OCI-LY7 (cell line): Measurements from ENCODE around the gene CETP. TPM values are rescaled to one million over a fixed set of nuclear protein-coding genes. Genes with fewer than 3 reads are reported as not detected.

Experiments used
- BruUV-seq: library from RNA; stranded (reverse); fragments of 400-500 nt; replicated peaks from 2 replicates; lab custom pipeline; 2021; lab: Mats Ljungman, UMichigan
- CTCF ChIA-PET: fragments of 300-600 bp; sonication (Branson Sonifier 250); formaldehyde crosslinking; loops from one replicate; lab custom pipeline; 2022; ENCODE audit warnings: antibody characterized with exemption; ENCODE audit not compliant: unreplicated experiment; lab: Charles Lee
- POLR2A ChIA-PET: fragments of 300-600 bp; sonication (Branson Sonifier 250); formaldehyde crosslinking; loops from one replicate; lab custom pipeline; 2022; ENCODE audit warnings: antibody characterized with exemption; lab: Charles Lee
- DNase-seq: peaks from one replicate; pipeline ENCODE4 v3.0.0-alpha.2; 2015; ENCODE audit warnings: low spot score
- H2AFZ ChIP-seq: fragments of 200-600 bp; sonication (generic), shearing (Covaris generic); 2 replicates; pipeline ENCODE4 v1.6.1; 2014; ENCODE audit warnings: mild to moderate bottlenecking, antibody characterized with exemption, low read length, moderate library complexity
- H3K27ac ChIP-seq: fragments of 200-600 bp; sonication (generic); 2 replicates; pipeline ENCODE4 v1.5.1; 2014; ENCODE audit warnings: mixed run types, low read depth, mild to moderate bottlenecking, moderate library complexity, low read length, inconsistent platforms; ENCODE audit not compliant: poor library complexity, severe bottlenecking
- H3K36me3 ChIP-seq: fragments of 200-600 bp; sonication (generic); 2 replicates; pipeline ENCODE4 v1.6.1; 2014; ENCODE audit warnings: mild to moderate bottlenecking, antibody characterized with exemption, low read length, moderate library complexity, mixed read lengths; ENCODE audit not compliant: insufficient read depth
- H3K4me1 ChIP-seq: fragments of 200-600 bp; sonication (generic); 2 replicates; pipeline ENCODE4 v1.5.1; 2014; ENCODE audit warnings: mild to moderate bottlenecking, low read length; ENCODE audit not compliant: insufficient read depth, poor library complexity, severe bottlenecking
- H3K4me2 ChIP-seq: fragments of 200-600 bp; sonication (generic); 2 replicates; pipeline ENCODE4 v1.6.1; 2014; ENCODE audit warnings: mild to moderate bottlenecking, low read length
- H3K4me3 ChIP-seq: fragments of 200-600 bp; sonication (generic); 2 replicates; pipeline ENCODE4 v1.5.1; 2014; ENCODE audit warnings: mild to moderate bottlenecking, low read depth, low read length; ENCODE audit not compliant: poor library complexity, severe bottlenecking
- H3K79me2 ChIP-seq: fragments of 200-600 bp; sonication (generic); 2 replicates; pipeline ENCODE4 v1.6.1; 2016; ENCODE audit warnings: low read depth, mild to moderate bottlenecking, low read length, moderate library complexity, mixed read lengths; ENCODE audit not compliant: insufficient read depth
- H3K9me2 ChIP-seq: fragments of 200-600 bp; sonication (generic); 2 replicates; pipeline ENCODE4 v1.6.1; 2016; ENCODE audit warnings: mild to moderate bottlenecking, low read length, mixed read lengths; ENCODE audit not compliant: insufficient read depth
- H3K9me3 ChIP-seq: fragments of 200-600 bp; sonication (generic); 2 replicates; pipeline ENCODE4 v1.6.1; 2014; ENCODE audit warnings: mild to moderate bottlenecking, mixed run types, low read length, mixed read lengths
- H4K20me1 ChIP-seq: fragments of 200-600 bp; sonication (generic); 2 replicates; pipeline ENCODE4 v1.6.1; 2014; ENCODE audit warnings: mild to moderate bottlenecking, antibody characterized with exemption, low read length, moderate library complexity, mixed read lengths; ENCODE audit not compliant: insufficient read depth
- CTCF ChIP-seq: fragments of 200-600 bp; sonication (generic); conservative IDR thresholded peaks from 2 replicates; pipeline ENCODE4 v1.5.1; 2014; ENCODE audit warnings: mild to moderate bottlenecking, antibody characterized with exemption, low read length, moderate library complexity, mixed read lengths
- EZH2phosphoT487 ChIP-seq: fragments of 200-600 bp; sonication (generic); IDR thresholded peaks from 2 replicates; pipeline ENCODE4 v1.6.1; 2018; ENCODE audit warnings: low read depth, borderline replicate concordance, mild to moderate bottlenecking, mixed run types, antibody characterized with exemption, low read length, moderate library complexity, mixed read lengths
- intact Hi-C: fragments of 100-400 bp; cut with micrococcal nuclease; formaldehyde crosslinking; loops from one replicate; pipeline ENCODE4 v1.10.0; 2022; ENCODE audit not compliant: unreplicated experiment
- total RNA-seq, 2 experiments: library from RNA; depleted of rRNA in 1 of 2; stranded (reverse); fragments of >200 nt in 1 of 2; shearing (Covaris generic) in 1 of 2; gene quantifications; 2 replicates each; pipeline ENCODE4 v1.2.3, GENCODE V29; 2014 to 2022

The CETP gene
- total RNA-seq, 2 experiments from 2014 or later, result 0.54 to 0.65 TPM

DNA sequence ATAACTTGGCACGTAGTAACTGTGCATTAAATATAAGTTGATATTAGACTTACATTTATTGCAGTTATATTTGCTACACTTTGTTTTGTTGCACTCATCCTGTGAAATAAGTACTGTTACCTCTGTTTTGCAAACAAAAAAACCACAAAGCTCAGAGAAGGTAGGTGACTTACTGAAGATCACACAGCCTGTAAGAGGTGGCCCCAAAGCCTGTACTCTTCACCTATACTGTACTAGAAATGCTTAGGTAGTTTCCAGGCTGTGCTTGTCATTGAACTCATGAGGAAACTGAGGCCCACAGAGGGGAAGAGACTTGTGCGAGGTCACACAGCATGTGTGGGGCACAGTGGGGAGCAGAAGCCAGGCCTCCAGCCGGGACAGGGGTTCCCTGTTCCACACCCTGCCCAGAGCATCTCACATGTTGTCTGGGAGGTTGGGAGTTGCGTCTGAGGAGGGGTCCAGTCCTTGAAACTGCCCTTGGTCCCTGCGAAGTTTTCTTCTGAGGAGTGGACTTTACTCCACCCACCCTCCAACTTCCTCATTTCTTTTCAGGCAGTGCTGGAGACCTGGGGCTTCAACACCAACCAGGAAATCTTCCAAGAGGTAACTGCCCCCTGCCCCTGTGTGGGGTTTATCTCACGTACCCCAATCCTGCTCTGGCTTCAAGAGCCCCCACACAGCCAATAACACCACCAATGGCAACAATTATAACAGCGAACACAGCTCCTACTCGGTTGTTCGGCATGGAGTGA, 13.0 kb downstream of the CETP start:
- TF ChIP-seq EZH2phosphoT487 (no peak), CTCF (no peak)
- no peak overlapping the region for H2AFZ ChIP-seq
- ChIA-PET POLR2A (interaction anchor here (7.1 kb wide), 1 partner anchor 13 kb away, joined by 42 read pairs; the partner anchor contains the start of gene NLRC5), CTCF (interaction anchor here (1.1 kb wide), 1 partner anchor 14 kb away, joined by 3 read pairs; no protein-coding TSS in a partner anchor)
- H3K9me3 ChIP-seq, result no peaks in the 10 kb centered on the region
- H3K79me2 ChIP-seq, result no peaks in the 10 kb centered on the region
- no TSS peak for BruUV-seq
- H3K9me2 ChIP-seq, result no peaks in the 10 kb centered on the region
- peak overlapping the region; percentile 61 for H3K4me2 ChIP-seq
- H3K27ac ChIP-seq, result peak overlapping the region; percentile 73
- no peak overlapping the region for H3K4me3 ChIP-seq
- H3K4me1 ChIP-seq, result peaks cover 93% of the 10 kb centered on the region
- no peaks in the 10 kb centered on the region for H4K20me1 ChIP-seq
- intact Hi-C loops, result no loop called here
- H3K36me3 ChIP-seq, result no peaks in the 10 kb centered on the region
- no peak for DNase-seq

- Histone ChIP-seq H3K4me3 (no peak overlapping the region), H3K4me1 (peaks cover 95% of the 10 kb centered on the region), H3K4me2 (0 out of 2 replicates have a peak overlapping the region, but pooled peaks have one; percentile 61), H3K9me2 (no peaks in the 10 kb centered on the region), H2AFZ (no peak overlapping the region), H3K27ac (peak overlapping the region; percentile 73), H3K9me3 (no peaks in the 10 kb centered on the region), H4K20me1 (no peaks in the 10 kb centered on the region), H3K36me3 (no peaks in the 10 kb centered on the region), H3K79me2 (no peaks in the 10 kb centered on the region)
- BruUV-seq, result no TSS peak
- TF ChIP-seq CTCF (no peak), EZH2phosphoT487 (no peak)
- CTCF ChIA-PET, result interaction anchor here (1.1 kb wide), 1 partner anchor 13 kb away, joined by 3 read pairs; no protein-coding TSS in a partner anchor
- POLR2A ChIA-PET, result interaction anchor here (0.6 to 7.1 kb wide), 4 partner anchors 12 to 276 kb away, joined by 3 to 42 read pairs (median 5); partner anchors contain the start of gene NLRC5
- DNase-seq, result no peak
- intact Hi-C loops, result no loop called here
Observed at GRCh38 chr16:56975714-56976113, 14.0 kb downstream of the CETP start.

DNA sequence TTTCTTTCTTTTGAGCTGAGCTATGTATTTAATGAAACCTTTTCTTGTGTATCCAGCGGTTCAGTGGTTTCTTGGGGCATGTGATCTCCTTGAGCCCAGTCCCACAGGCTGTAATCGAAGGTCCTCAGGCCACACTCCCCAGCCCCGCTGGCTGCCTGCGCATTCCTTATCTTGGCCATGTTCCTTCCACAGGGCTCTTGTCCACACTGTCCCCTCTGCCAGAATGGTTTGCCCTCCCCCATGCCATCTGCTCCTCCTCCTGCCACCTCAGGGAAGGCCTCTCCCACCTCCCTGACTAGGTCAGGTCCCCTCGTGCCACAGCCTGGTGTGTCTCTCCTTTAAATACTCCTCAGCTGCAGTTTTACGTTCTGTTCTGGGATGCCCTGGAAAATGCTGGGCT, 15.5 kb downstream of the CETP start:
- CTCF ChIA-PET, result interaction anchor here (1.4 kb wide), 1 partner anchor 11 kb away, joined by 4 read pairs; no protein-coding TSS in a partner anchor
- intact Hi-C loops, result no loop called here
- peaks cover 95% of the 10 kb centered on the region for H3K4me1 ChIP-seq

More for the DNA sequence above, 15.5 kb downstream of the CETP start:
- Histone ChIP-seq H3K9me2 (no peaks in the 10 kb centered on the region), H3K27ac (peak overlapping the region; percentile 80), H3K36me3 (peaks cover 7% of the 10 kb centered on the region; the same call in 1 of the 2 replicates), H3K4me2 (no peak overlapping the region), H3K4me3 (no peak overlapping the region), H2AFZ (no peak overlapping the region), H3K79me2 (no peaks in the 10 kb centered on the region), H3K9me3 (no peaks in the 10 kb centered on the region), H4K20me1 (no peaks in the 10 kb centered on the region)
- no peak for DNase-seq
- POLR2A ChIA-PET, result interaction anchor here (0.5 to 2.7 kb wide), 7 partner anchors 7 to 213 kb away, joined by 3 to 22 read pairs (median 4); partner anchors contain the start of gene NLRC5
- TF ChIP-seq CTCF (no peak), EZH2phosphoT487 (no peak)
- BruUV-seq, result no TSS peak
